ENCODE measurements around the gene CTXN1. TPM values are rescaled to one million over a fixed set of nuclear protein-coding genes. Genes with fewer than 3 reads are reported as not detected.
"Not testable (repeated sequence)": the region's sequence is repeated elsewhere in the genome, so short reads cannot be mapped to it uniquely, and the experiment has no call there.

Gene CTXN1
- polyA plus RNA-seq, 4 donors, result 11.8 to 41.7 (median 28.4) TPM

- no peak for DNase-seq (ENCODE audit: low read depth in 4 of 4, low spot score in 2 of 4)
Observed at GRCh38 chr19:7926727-7927604, 1.0 kb upstream of the CTXN1 start.

GRCh38 chr19:7925171-7925851 lies 624 bp downstream of the CTXN1 start:
- peak in 1 of 4 donors; percentile 76 for DNase-seq (ENCODE audit: low read depth in 4 of 4, low spot score in 2 of 4)

GRCh38 chr19:7924651-7925170 lies 1.2 kb downstream of the CTXN1 start:
- no peak for DNase-seq (ENCODE audit: low read depth in 4 of 4, low spot score in 2 of 4)

- no peak for DNase-seq (ENCODE audit: low read depth in 4 of 4, low spot score in 2 of 4)
Observed at GRCh38 chr19:7924241-7924640, 1.7 kb downstream of the CTXN1 start.

GRCh38 chr19:7923295-7924191 lies 2.4 kb downstream of the CTXN1 start:
- DNase-seq (ENCODE audit: low read depth in 4 of 4, low spot score in 2 of 4), result no peak

- no peak for DNase-seq (ENCODE audit: low read depth in 4 of 4, low spot score in 2 of 4)
Observed at GRCh38 chr19:7922836-7923195, 3.1 kb downstream of the CTXN1 start.

GRCh38 chr19:7921967-7922835 lies 3.7 kb downstream of the CTXN1 start:
- DNase-seq (ENCODE audit: low read depth in 4 of 4, low spot score in 2 of 4), result no peak

GRCh38 chr19:7921302-7921966 lies 4.5 kb downstream of the CTXN1 start:
- DNase-seq (ENCODE audit: low read depth in 4 of 4, low spot score in 2 of 4), result no peak

- DNase-seq (ENCODE audit: low read depth in 4 of 4, low spot score in 2 of 4), result peak; percentile 81 to 90 (median 86)
Observed at GRCh38 chr19:7920519-7921301, 5.2 kb downstream of the CTXN1 start.

GRCh38 chr19:7919610-7920518 lies 6.1 kb downstream of the CTXN1 start, which contains the start of gene SNAPC2:
Gene SNAPC2, plus strand, starts transcription at chr19:7920338. Its CDS starts 29 bp downstream, at chr19:7920367.
- DNase-seq (ENCODE audit: low read depth in 4 of 4, low spot score in 2 of 4), result peak; percentile 86 to 90 (median 88)

GRCh38 chr19:7918615-7919421 lies 7.1 kb downstream of the CTXN1 start:
- DNase-seq (ENCODE audit: low read depth in 4 of 4, low spot score in 2 of 4), result no peak

- not testable (repeated sequence) for DNase-seq (ENCODE audit: low read depth in 4 of 4, low spot score in 2 of 4)
Observed at GRCh38 chr19:7918062-7918614, 7.8 kb downstream of the CTXN1 start.

GRCh38 chr19:7917267-7918061 lies 8.5 kb downstream of the CTXN1 start:
- DNase-seq (ENCODE audit: low read depth in 4 of 4, low spot score in 2 of 4), result no peak

GRCh38 chr19:7916955-7917266 lies 9.0 kb downstream of the CTXN1 start:
- DNase-seq (ENCODE audit: low read depth in 4 of 4, low spot score in 2 of 4), result no peak
